ENCODE data around the gene KCNH6. TPM values are rescaled to one million over a fixed set of nuclear protein-coding genes. Genes with fewer than 3 reads are reported as not detected.

The KCNH6 gene
- total RNA-seq, 4 donors from 2014 or later, result not detected

GRCh38 chr17:63496663-63497400 is 26.3 kb upstream of the KCNH6 start:
- no peaks in the 10 kb centered on the region for H3K27me3 ChIP-seq
- no peaks in the 10 kb centered on the region for H3K4me1 ChIP-seq
- H3K36me3 ChIP-seq, result no peaks in the 10 kb centered on the region
- H3K27ac ChIP-seq, result no peak overlapping the region
- WGBS, 2 donors, result 80 to 87% methylated on average over 21 to 25 of the region's 36 CpGs
- TF ChIP-seq CTCF (IDR thresholded peaks at IDR 0.05) (no peak), POLR2A (IDR thresholded peaks at IDR 0.05) (no peak), EP300 (IDR thresholded peaks at IDR 0.05) (no peak)
- H3K9me3 ChIP-seq, result no peaks in the 10 kb centered on the region
- DNase-seq (ENCODE audit: low spot score in 2 of 2), result no peak
- H3K4me3 ChIP-seq, result no peak overlapping the region

- H3K27ac ChIP-seq, result no peak overlapping the region
- H3K27me3 ChIP-seq, result peaks cover 0 to 5% of the 10 kb centered on the region in 2 donors
- no peaks in the 10 kb centered on the region for H3K4me1 ChIP-seq
- DNase-seq (ENCODE audit: low spot score in 2 of 2), result no peak
- H3K36me3 ChIP-seq, result no peaks in the 10 kb centered on the region
- H3K9me3 ChIP-seq, result no peaks in the 10 kb centered on the region
- TF ChIP-seq CTCF (IDR thresholded peaks at IDR 0.05) (no peak), EP300 (IDR thresholded peaks at IDR 0.05) (no peak), POLR2A (IDR thresholded peaks at IDR 0.05) (no peak)
- H3K4me3 ChIP-seq, result no peak overlapping the region
- 64 to 69% methylated on average over 7 to 15 of the region's 16 CpGs for WGBS, 2 donors
Observed at GRCh38 chr17:63497708-63498483, 25.3 kb upstream of the KCNH6 start.

- H3K36me3 ChIP-seq, result no peaks in the 10 kb centered on the region
- TF ChIP-seq EP300 (IDR thresholded peaks at IDR 0.05), result no peak
- no peak for TF ChIP-seq POLR2A (IDR thresholded peaks at IDR 0.05)
- TF ChIP-seq CTCF (IDR thresholded peaks at IDR 0.05), result no peak
- H3K27me3 ChIP-seq, result peaks cover 0 to 5% of the 10 kb centered on the region in 2 donors
- H3K9me3 ChIP-seq, result no peaks in the 10 kb centered on the region
- WGBS, 2 donors, result 71 to 72% methylated on average over 9 of the region's 9 CpGs
- no peaks in the 10 kb centered on the region for H3K4me1 ChIP-seq
- H3K27ac ChIP-seq, result no peak overlapping the region
- DNase-seq (ENCODE audit: low spot score in 2 of 2), result no peak
- H3K4me3 ChIP-seq, result no peak overlapping the region
Observed at GRCh38 chr17:63498626-63499195, 24.4 kb upstream of the KCNH6 start.

GRCh38 chr17:63500543-63501390 is 22.4 kb upstream of the KCNH6 start:
- no peak for TF ChIP-seq POLR2A (IDR thresholded peaks at IDR 0.05)
- TF ChIP-seq CTCF (IDR thresholded peaks at IDR 0.05), result no peak
- TF ChIP-seq EP300 (IDR thresholded peaks at IDR 0.05), result no peak
- no peak overlapping the region for H3K27ac ChIP-seq
- H3K4me3 ChIP-seq, result no peak overlapping the region
- DNase-seq (ENCODE audit: low spot score in 2 of 2), result no peak
- H3K27me3 ChIP-seq, result peaks cover 0 to 5% of the 10 kb centered on the region in 2 donors
- 52 to 53% methylated on average over 14 of the region's 14 CpGs for WGBS, 2 donors
- H3K4me1 ChIP-seq, result no peaks in the 10 kb centered on the region
- H3K9me3 ChIP-seq, result peaks cover 0 to 7% (median 0%) of the 10 kb centered on the region in 4 donors
- no peaks in the 10 kb centered on the region for H3K36me3 ChIP-seq
